ENCODE data around the gene GAS2L2.

The GAS2L2 gene

GRCh38 chr17:35752945-35753764 is at the start of gene GAS2L2:
GAS2L2 (minus strand) TSS chr17:35753239; CDS start chr17:35752850, 389 bp downstream.
- no peak for DNase-seq

- no peak for DNase-seq
These were observed 48.7 kb upstream of the GAS2L2 start for GRCh38 chr17:35801583-35802224.

GRCh38 chr17:35799942-35800341 is 46.9 kb upstream of the GAS2L2 start:
- no peak for DNase-seq

- DNase-seq = no peak
These were observed 44.9 kb upstream of the GAS2L2 start for GRCh38 chr17:35797918-35798317.

GRCh38 chr17:35797370-35797769 is 44.3 kb upstream of the GAS2L2 start:
- DNase-seq = no peak

- DNase-seq = no peak
These were observed 43.9 kb upstream of the GAS2L2 start for GRCh38 chr17:35796942-35797341.

- no peak for DNase-seq
These were observed 42.8 kb upstream of the GAS2L2 start for GRCh38 chr17:35795871-35796265.

- peak; percentile 41 to 51 for DNase-seq
These were observed 42.2 kb upstream of the GAS2L2 start, which contains the start of gene MMP28 for GRCh38 chr17:35795007-35795870. MMP28 (minus strand) TSS chr17:35795641; CDS start chr17:35795377, 264 bp downstream.

- no peak for DNase-seq
These were observed 40.2 kb upstream of the GAS2L2 start for GRCh38 chr17:35793257-35793656.

- DNase-seq = no peak
These were observed 38.8 kb upstream of the GAS2L2 start for GRCh38 chr17:35791681-35792350.

GRCh38 chr17:35790841-35791240 is 37.8 kb upstream of the GAS2L2 start:
- DNase-seq = no peak

- DNase-seq = no peak
These were observed 35.7 kb upstream of the GAS2L2 start for GRCh38 chr17:35788477-35789368.

GRCh38 chr17:35786941-35787432 is 33.9 kb upstream of the GAS2L2 start:
- no peak for DNase-seq

- DNase-seq = no peak
These were observed 31.9 kb upstream of the GAS2L2 start for GRCh38 chr17:35784895-35785294.

- no peak for DNase-seq
These were observed 27.9 kb upstream of the GAS2L2 start for GRCh38 chr17:35780950-35781349.

GRCh38 chr17:35778641-35779196 is 25.7 kb upstream of the GAS2L2 start:
- no peak for DNase-seq

GRCh38 chr17:35775583-35775982 is 22.5 kb upstream of the GAS2L2 start:
- no peak for DNase-seq

GRCh38 chr17:35775039-35775438 is 22.0 kb upstream of the GAS2L2 start:
- no peak for DNase-seq

GRCh38 chr17:35774499-35774898 is 21.5 kb upstream of the GAS2L2 start:
- DNase-seq = no peak

GRCh38 chr17:35773679-35774425 is 20.8 kb upstream of the GAS2L2 start:
- DNase-seq = no peak

Measured in activated CD4-positive, alpha-beta T cell treated with anti-CD3 and anti-CD28 coated beads, Interleukin-2, amount 50 U/mL, for 48 hours (primary cell).